GM18868 (cell line): Measurements from ENCODE around the gene COL9A2.
"Not testable (repeated sequence)": the region's sequence is repeated elsewhere in the genome, so short reads cannot be mapped to it uniquely, and the experiment has no call there.

Experiments
- ATAC-seq: cut with Tn5 transposase; IDR thresholded peaks from one replicate; pipeline ENCODE4 v1.9.1; 2021; ENCODE audit warnings: mild to moderate bottlenecking, moderate library complexity; ENCODE audit not compliant: unreplicated experiment

Gene COL9A2

DNA sequence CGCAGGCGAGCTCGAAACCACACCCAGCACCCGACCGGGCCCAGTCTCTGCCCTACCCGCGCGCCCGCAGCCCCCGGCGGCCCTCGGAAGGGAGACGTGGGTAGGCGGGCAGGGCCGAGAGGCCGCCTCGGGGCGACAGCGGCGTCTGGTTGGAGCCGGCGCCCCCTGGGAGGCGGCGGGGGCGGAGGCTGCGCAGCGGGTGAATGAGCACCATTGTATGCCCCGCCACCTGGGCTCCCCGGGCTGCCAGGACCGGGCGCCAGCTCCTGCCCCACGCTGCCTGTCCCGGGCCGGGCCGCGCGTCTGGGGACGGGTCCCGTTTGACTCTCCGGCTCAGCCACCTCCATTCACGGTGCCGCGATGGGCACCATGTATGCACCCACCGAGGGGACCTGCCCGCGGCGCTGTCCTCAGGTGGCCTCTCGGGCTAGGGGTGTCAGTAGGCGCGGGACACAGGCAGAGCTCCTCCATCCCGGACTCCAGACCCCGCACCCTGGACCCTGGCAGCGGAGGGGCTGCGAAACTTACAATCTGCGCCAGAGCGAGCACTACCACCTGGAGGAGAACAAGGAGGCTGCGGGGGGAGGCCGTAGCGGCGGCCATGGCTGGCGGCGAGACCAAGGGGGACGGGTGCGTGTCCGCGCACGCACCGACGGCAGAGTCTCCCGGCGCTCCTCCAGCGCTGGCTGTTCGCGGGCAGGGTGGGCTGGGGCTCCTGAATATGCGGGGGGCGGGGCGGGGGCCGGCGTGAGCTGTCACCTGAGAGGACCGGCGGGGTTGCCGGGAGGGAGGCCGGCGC, at the start of gene COL9A2:
TSS of gene COL9A2 (minus strand) at position 692 of the 799 bp plus-strand sequence. CDS start at position 603, 89 bp downstream.
- ATAC-seq, result peak; percentile 30

GRCh38 chr1:40363721-40364120, 46.6 kb upstream of the COL9A2 start:
- peak; percentile 86 for ATAC-seq

DNA sequence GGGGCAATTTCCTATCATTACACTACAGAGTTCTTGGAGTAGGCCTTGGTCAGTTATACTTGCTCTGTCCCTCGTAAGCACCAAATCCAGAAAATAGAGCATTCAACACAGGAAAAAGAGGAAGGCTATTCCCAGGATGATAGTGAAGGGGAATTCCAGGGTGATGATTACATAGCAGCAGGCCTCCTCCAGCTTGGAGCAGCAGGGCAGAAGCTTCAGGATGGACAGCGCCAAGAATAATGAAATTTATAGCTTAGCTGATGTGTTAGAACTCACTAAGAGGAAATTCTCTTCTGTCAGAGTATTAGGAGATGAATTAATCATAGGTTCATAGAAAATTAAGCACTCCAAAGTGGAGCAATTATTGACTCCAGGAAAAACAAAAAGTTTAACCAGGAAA, 45.6 kb upstream of the COL9A2 start:
- no peak for ATAC-seq

DNA sequence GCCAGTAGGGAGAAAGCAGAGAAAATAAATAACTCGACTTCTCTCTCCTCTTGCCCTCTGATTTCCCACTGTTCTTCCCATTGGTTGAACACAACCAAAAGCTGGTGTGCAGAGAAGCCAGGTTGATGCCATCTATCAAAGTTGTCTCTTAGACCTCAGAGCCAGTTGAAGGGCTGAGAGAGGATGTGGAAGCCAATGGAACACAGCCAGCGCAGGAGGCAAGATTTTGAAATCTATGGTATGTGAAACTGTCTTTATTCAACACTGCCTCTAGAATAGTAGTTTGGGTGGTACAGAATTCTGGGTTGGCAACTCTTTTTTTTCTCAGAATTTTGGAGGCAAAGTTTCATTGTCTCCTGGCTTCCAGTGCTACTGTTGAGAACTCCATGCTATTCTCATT, 45.1 kb upstream of the COL9A2 start:
- ATAC-seq, result no peak

- no peak for ATAC-seq
Observed at GRCh38 chr1:40361637-40362036, 44.6 kb upstream of the COL9A2 start.

GRCh38 chr1:40361201-40361600, 44.1 kb upstream of the COL9A2 start:
- no peak for ATAC-seq

DNA sequence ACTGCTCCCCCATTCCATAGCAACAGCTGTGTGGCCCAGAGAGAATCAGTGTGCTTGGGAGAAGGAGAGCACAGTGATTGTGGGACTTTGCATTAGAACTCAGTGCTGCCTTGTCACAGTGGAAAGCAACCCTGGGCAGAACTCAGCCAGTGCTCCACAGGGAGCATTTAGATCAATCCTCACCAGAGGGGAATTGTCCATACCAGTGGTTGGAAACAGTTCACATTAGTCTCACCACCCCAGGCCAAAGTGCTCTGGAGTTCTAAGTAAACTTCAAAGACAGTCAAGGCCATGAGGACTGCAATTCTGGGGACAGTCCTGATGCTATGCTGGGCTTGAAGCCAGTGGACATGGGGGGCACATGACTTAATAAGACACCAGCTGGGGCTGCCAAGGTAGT, 43.5 kb upstream of the COL9A2 start:
- ATAC-seq, result no peak

DNA sequence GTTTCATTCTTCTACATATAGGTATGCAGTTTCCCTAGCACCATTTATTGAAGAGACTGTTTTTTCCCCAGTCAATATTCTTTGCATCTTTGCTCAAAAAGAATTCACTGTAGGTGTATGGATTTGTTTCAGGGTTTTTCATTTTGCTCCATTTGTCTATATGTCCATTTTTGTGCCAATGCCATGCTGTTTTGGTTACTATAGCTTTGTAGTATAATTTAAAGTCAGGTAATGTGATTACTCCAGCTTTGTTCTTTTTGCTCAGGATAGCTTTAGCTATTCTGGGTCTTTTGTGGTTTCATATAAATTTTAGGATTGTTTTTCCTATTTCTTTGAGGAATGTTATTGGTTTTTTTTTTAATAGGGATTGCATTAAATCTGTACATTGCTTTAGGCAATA, 40.5 kb upstream of the COL9A2 start:
- ATAC-seq, result no peak

- no peak for ATAC-seq
Observed at GRCh38 chr1:40353082-40353481, 36.0 kb upstream of the COL9A2 start.

DNA sequence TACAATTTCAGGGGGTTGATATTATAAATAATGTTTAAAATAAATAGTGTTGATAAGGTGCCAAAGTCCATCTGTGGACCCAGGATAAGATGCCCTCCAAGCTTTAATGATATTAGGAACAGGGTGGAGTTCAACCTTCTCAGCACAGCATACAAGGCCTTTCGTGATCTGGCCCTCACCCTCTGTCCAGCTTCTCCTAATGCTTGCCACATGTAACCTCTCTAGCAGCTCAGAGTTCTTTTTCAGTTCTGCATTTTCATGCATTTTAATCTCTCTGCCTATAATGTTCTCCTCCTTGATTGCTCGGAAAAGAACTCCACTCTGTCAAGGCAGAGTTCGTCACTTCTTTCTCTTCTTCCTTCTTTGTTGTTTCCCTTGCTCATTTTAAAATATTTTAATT, 35.0 kb upstream of the COL9A2 start:
- no peak for ATAC-seq

GRCh38 chr1:40351124-40351523, 34.0 kb upstream of the COL9A2 start:
- ATAC-seq, result no peak

DNA sequence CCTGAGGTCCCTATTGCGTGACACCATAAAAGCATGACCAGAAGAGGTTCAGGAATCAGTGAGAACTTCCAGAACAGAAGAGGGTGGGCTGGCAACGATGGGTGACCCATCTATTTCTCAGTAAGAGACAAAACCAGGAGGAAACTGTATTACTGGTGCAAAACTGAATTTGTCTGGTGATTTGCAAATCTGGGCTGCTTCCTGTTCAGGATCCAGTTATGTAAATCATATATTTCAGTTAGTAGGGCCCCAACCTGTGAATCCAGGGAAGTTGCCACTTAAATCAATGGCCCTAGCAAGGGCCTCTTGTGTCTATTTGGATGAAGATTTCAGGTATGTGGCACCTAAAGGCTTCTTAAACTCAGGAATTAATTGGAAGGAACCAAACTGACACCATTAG, 33.3 kb upstream of the COL9A2 start:
- ATAC-seq, result no peak

GRCh38 chr1:40344597-40344996, 27.5 kb upstream of the COL9A2 start:
- ATAC-seq, result no peak

DNA sequence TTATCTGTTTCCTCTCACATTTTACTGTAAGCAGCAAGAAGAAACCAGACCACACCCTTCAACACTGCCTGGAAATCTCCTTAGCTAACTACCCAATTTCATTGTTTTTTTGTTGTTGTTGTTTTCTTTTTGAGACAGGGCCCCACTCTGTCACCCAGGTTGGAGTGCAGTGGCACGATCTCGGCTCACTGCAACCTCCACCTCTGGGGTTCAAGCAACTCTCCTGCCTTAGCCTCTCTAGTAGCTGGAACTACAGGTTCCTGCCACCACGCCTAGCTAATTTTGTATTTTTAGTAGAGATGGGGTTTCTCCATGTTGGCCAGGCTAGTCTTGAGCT, 25.3 kb upstream of the COL9A2 start:
- ATAC-seq, result not testable (repeated sequence)

- no peak for ATAC-seq
Observed at GRCh38 chr1:40341491-40342380, 24.6 kb upstream of the COL9A2 start.

- no peak for ATAC-seq
Observed at GRCh38 chr1:40339420-40340323, 22.6 kb upstream of the COL9A2 start.

DNA sequence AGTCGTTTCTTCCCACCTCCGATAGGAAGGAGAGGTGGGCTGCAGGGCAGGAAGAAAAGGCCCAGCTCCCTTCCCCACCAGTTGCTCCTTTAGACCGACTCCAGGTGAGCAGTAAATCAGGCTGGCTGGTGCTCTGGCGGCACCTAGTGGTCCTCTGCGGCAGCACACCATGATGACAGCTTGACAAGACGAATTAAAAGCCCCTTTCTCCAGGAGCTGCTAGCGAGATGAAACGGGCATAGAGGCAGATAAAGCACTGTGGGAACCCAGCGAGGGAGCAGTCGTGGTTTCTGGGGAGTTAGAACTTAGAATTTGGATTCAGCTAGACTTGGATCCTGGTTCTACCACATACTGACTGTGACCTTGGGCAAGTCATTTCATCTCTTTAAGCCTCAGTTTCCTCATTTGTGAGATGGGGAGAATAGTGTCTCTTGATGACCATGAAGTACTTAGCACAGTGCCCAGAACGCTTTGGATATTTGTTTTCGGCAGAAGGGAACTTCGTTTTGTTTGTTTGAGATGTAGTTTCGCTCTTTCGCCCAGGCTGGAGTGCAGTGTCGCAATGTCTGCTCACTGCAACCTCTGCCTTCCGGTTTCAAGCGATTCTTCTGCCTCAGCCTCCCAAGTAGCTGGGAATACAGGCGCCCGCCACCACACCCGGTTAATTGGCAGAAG, 21.8 kb upstream of the COL9A2 start:
- ATAC-seq, result no peak

- no peak for ATAC-seq
Observed at GRCh38 chr1:40337443-40337842, 20.4 kb upstream of the COL9A2 start.

GRCh38 chr1:40332695-40333094, 15.6 kb upstream of the COL9A2 start:
- no peak for ATAC-seq

DNA sequence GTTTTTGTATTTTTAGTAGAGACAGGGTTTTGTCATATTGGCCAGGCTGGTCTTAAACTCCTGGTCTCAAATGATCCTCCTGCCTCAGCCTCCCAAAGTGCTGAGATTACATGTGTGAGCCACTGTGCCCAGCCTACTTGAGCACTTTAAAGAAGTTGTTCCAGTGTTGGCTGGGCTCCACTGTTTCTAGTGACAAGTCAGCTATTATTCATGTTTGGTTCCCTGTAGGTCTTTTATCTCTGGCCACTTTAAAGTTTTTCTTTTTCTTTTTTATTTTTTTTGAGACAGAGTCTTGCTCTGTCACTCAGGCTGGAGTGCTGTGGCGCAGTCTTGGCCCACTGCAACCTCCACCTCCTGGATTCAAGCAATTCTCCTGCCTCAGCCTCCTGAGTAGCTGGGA, 14.3 kb upstream of the COL9A2 start:
- ATAC-seq, result not testable (repeated sequence)
